ENCODE measurements around the gene MT1G.
"Not testable (repeated sequence)": the region's sequence is repeated elsewhere in the genome, so short reads cannot be mapped to it uniquely, and the experiment has no call there.

Gene MT1G

DNA sequence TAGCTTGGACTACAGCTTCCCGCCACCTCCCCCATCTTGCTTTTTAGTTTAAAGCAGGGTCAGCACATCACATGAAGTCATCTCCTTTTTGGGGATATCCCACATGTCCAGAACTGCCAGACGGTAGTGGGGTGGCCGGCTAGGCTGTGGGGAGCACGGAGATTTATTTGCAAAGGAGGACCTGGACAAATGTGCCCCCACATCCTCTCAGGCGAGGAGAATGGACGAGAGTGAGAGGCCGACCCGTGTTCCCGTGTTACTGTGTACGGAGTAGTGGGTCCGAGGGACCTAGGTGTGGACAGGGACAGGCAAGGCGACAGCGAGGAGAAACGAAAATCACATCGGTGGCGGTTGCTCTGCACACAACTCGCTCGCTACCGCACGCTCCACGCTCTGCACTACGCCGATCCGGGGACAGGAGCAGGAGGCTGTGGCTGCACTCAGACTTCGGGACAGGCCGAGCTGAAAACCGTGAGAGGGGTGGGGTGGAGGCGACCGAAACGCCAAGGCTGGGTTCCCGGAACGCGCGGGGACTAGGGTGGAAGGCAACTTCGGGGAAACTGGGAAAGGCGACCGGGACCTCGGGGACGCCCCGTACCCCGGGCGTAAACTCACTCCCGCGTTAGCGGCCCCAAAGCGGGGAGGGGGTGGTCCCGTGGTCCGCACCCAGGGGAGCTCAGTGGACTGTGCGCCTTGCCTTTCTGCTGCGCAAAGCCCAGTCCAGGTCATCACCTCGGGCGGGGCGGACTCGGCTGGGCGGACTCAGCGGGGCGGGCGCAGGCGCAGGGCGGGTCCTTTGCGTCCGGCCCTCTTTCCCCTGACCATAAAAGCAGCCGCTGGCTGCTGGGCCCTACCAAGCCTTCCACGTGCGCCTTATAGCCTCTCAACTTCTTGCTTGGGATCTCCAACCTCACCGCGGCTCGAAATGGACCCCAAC, 29.8 kb downstream of the MT1G start, which contains the start of gene MT1A:
Gene MT1A, plus strand, starts transcription at position 853 of the 937 bp plus-strand sequence. Its CDS starts 73 bp downstream, at position 926.
- no peak for DNase-seq (ENCODE audit: low spot score)

DNA sequence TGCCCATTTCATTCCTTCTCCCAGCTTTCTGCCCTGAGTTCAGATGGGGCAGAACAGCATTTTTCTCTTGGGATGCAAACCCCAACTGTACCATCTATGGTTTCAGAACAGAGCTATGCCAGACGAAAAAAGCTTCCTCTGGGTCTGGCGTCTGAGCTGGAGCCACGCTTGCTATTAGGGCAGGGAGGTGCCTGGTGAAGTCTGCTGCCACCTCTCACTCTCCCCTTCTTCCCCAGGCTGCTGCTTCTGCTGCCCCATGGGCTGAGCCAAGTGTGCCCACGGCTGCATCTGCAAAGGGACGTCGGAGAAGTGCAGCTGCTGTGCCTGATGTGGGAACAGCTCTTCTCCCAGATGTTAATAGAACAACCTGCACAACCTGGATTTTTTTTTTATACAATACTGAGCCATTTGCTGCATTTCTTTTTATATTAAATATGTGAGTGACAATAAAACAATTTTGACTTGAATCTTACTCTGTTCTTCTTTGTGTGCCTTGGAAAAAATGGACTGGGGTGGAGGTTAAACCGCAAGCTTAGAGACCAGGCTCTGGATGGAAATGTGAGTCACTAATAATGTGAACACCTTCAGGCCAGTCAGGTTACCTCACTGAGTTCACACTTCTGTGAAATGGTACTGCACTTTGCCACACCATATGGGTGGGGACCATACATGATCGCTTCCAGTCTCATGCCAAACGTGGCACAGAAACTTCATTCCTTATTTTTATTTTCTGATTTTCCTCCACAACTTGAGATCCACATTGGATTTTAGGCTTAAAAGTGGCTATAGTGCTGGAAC, 31.1 kb downstream of the MT1G start:
- no peak for DNase-seq (ENCODE audit: low spot score)

DNA sequence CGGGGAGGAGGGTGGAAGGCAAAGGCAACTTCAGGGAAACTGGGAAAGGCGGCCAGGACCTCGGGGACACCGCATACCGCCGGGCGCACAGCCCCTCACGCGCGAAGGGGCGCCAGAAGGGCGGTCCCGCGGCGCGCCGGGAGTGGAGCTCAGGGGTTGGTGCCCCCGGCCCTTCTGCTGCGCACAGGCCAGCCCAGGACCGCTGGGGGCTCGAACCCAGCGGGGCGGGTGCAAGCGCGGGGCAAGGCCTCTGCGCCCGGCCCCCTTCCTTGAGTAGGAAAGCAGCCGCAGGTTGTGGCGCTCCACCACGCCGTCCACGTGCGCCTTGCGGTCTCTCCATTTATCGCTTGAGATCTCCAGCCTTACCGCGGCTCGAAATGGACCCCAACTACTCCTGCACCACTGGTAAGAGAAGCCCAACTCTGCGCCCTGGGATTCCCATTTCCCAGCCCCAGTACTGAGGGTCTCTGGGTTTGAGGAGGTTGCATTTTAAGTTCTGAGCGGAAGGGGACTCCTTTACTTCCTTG, 32.4 kb downstream of the MT1G start:
- no peak for DNase-seq (ENCODE audit: low spot score)

DNA sequence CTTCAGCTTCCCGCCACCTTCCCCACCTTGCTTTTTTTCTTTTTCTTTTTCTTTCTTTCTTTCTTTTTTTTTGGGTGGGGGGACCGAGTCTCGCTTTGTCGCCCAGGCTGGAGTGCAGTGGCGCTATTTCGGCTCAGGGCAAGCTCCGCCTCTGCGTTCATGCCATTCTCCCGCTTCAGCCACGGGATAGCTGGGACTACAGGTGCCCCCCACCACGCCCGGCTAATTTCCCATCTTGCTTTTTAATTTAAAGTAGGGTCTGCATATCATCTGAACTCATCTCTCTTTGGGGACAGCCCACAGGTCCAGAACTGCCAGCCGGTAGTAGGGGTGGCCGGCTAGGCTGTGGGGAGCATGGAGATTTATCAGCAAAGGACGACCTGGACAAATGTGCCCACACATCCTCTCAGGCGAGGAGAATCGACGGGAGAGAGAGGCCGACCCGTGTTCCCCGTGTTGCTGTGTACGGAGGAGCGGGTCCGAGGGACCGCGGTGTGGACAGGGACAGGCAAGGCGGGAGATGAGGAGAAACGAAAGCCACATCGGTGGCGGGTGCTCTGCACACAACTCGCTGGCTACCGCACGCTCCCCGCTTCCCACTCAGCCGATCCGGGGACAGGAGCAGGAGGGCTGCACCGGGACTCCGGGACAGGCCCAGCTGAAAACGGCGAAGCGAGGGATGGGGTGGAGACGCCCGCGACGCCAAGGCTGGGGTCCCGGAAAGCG, 33.0 kb downstream of the MT1G start:
- DNase-seq (ENCODE audit: low spot score): no peak

GRCh38 chr16:56633535-56633934, 34.3 kb downstream of the MT1G start:
- no peak for DNase-seq (ENCODE audit: low spot score)

DNA sequence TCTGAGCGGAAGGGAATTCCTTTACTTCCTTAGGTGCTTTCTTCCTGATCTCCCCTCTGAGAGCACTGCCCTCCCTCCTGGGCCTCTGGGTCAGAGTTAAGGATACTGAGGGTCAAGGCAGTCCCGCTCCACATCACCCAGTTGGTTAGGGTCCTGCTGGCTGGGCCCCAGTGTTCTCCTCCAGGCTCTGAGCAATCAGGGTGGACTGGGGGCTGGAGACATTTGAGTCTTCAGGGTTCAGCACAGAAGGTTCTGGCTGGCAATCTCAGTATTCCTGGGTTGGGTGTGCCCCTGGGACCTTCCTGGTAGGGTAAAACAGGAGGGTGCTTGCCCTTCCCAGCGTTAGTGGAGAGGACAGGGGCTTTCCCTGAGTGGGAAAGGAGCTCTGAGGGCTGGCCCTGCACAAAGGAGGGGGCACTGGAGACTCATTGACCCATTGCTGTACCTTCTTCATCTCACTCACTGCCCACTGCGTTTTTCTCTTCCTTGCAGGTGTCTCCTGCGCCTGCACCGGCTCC, 35.0 kb downstream of the MT1G start:
- no peak for DNase-seq (ENCODE audit: low spot score)

DNA sequence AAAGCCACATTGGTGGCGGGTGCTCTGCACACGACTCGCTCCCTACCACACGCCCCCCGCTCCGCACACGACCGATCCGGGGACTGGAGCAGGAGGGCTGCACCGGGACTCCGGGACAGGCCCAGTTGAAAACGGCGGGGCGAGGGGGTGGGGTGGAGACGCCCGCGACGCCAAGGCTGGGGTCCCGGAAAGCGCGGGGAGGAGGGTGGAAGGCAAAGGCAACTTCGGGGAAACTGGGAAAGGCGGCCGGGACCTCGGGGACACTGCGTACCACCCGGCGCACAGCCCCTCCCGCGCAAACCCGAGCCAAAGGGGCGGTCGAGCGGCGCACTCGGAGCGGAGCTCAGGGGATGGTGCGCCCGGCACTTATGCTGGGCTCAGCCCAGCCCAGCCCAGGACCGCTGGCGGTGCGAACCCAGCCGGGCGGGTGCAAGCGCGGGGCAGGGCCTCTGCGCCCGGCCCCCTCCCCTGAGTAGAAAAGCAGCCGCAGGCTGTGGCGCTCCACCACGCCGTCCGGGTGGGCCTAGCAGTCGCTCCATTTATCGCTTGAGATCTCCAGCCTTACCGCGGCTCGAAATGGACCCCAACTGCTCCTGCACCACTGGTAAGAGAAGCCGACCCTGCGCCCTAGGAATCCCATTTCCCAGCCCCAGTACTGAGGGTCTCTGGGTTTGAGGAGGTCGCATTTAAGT, 35.6 kb downstream of the MT1G start, which contains the start of gene MT1M:
Gene MT1M, plus strand, starts transcription at position 504 of the 692 bp plus-strand sequence. Its CDS starts 73 bp downstream, at position 577.
- no peak for DNase-seq (ENCODE audit: low spot score)

DNA sequence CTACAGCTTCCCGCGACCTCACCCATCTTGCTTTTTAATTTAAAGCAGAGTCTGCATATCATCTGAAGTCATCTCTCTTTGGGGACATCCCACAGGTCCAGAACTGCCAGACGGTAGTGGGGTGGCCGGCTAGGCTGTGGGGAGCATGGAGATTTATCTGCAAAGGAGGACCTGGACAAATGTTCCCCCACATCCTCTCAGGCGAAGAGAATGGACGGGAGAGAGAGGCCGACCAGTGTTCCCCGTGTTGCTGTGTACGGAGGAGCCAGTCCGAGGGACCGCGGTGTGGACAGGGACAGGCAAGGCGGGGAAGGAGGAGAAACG, 36.1 kb downstream of the MT1G start:
- no peak for DNase-seq (ENCODE audit: low spot score)

DNA sequence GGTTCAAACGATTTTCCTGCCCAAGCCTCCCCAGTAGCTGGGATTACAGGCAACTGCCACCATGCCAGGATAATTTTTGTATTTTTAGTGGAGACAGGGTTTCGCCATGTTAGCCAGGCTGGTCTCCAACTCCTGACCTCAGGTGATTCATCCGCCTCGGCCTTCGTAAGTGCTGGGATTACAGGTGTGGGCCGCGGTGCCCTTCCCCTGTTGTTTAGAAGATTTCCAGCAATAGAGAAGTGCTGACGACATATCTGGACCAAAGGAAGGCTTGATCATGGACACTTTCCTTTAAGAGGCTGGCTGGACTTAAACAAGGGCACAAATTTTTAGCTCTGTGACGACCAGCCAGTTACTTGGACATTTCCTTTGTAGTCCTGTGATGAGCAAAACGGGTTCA, 36.7 kb downstream of the MT1G start:
- no peak for DNase-seq (ENCODE audit: low spot score)

GRCh38 chr16:56630134-56630533, 37.7 kb downstream of the MT1G start:
- no peak for DNase-seq (ENCODE audit: low spot score)

- DNase-seq (ENCODE audit: low spot score): no peak
Observed at GRCh38 chr16:56629531-56629930, 38.3 kb downstream of the MT1G start.

GRCh38 chr16:56628486-56629350, 39.1 kb downstream of the MT1G start:
- no peak for DNase-seq (ENCODE audit: low spot score)

DNA sequence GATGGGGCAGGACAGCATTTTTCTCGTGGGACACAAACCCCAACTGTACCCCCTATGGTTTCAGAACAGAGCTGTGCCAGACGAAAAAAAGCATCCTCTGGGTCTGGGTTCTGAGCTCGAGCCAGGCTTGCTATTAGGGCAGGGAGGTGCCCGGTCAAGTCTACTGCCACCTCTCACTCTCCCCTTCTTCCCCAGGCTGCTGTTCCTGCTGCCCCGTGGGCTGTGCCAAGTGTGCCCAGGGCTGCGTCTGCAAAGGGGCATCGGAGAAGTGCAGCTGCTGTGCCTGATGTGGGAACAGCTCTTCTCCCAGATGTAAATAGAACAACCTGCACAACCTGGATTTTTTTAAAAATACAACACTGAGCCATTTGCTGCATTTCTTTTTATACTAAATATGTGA, 41.2 kb downstream of the MT1G start:
- DNase-seq (ENCODE audit: low spot score): no peak

DNA sequence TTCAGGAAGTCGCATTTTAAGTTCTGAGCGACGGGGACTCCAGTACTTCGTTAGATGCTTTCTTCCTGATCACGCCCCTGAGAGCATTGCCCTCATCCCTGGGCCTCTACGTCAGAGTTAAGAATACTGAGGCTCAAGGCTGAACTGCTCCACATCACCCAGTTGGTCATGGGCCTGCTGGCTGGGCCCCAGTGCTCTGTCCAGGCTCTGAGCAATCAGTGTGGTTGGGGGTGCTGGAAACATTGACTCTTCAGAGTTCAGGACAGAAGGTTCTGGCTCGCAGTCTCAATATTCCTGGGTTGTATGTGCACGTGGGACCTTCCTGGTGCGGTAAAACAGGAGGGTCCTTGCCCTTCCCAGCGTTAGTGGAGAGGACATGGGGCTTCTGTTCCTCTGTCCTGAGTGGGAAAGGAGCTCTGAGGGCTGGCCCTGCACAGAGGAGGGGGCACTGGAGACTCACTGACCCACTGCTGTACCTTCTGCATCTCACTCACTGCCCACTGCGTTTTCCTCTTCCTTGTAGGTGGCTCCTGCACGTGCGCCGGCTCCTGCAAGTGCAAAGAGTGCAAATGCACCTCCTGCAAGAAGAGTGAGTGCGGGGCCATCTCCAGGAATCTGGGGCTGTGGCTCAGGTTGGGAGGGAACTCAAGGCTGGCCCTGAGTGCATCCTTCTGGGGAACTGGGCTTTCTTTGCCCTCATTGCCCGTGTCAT, 41.8 kb downstream of the MT1G start:
- DNase-seq (ENCODE audit: low spot score): no peak

DNA sequence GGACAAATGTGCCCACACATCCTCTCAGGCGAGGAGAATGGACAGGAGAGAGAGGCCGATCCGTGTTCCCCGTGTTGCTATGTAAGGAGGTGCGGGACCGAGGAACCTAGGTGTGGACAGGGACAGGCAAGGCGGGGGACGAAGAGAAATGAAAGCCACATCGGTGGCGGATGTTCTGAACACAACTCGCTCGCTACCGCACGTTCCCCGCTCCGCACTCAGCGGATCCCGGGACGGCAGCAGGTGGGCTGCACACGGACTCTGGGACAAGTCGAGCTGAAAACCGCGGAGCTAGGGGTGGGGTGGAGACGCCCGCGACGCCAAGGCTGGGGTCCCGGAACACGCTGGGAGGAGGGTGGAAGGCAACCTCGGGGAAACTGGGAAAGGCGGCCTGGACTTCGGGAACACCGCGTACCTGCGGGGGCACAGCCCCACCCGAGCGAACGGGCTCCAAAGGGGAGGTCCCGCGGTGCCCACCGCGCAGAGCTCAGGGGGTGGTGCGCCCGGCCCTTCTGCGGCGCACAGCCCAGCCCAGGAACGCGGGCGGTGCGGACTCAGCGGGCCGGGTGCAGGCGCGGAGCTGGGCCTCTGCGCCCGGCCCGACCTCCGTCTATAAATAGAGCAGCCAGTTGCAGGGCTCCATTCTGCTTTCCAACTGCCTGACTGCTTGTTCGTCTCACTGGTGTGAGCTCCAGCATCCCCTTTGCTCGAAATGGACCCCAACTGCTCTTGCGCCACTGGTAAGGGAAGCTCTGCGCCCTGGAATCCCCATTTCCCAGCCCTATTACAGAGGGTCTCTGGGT, 42.5 kb downstream of the MT1G start, which contains the start of gene MT1E:
Gene MT1E, plus strand, starts transcription at position 642 of the 803 bp plus-strand sequence. Its CDS starts 71 bp downstream, at position 713.
- DNase-seq (ENCODE audit: low spot score): no peak

GRCh38 chr16:56623637-56624036, 44.2 kb downstream of the MT1G start:
- no peak for DNase-seq (ENCODE audit: low spot score)

- not testable (repeated sequence) for DNase-seq (ENCODE audit: low spot score)
Observed at GRCh38 chr16:56623184-56623583, 44.7 kb downstream of the MT1G start.

DNA sequence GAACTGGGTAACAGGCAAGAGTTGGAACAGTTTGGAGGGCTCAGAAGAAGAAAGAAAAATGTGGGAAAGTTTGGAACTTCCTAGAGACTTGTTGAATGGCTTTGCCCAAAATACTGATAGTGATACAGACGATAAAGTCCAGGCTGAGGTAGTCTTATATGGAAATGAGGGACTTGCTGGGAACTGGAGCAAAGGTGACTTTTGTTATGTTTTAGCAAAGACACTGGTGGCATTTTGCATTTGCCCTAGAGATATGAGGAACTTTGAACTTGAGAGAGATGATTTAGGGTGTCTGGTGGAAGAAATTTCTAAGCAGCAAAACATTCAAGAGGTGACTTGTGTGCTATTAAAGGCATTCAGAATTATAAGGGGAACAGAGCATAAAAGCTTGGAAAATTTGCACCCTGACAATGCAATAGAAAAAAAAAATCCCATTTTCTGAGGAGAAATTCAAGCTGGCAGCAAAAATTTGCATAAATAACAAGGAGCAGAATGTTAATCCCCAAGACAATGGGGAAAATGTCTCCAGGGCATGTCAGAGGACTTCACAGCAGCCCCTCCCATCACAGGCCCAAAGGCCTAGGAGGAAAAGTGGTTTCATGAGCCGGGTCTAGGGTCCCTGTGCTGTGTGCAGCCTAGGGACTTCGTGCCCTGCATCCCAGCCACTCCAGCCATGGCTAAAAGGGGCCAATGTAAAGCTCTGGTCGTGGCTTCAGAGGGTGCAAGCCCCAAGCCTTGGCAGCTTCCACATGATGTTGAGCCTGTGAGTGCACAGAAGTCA, 46.0 kb downstream of the MT1G start:
- not testable (repeated sequence) for DNase-seq (ENCODE audit: low spot score)
